ENCODE measurements around the gene SMIM13. TPM values are rescaled to one million over a fixed set of nuclear protein-coding genes. Genes with fewer than 3 reads are reported as not detected.

SMIM13 gene
- total RNA-seq, 1 donor from 2014 or later = 24.2 TPM

DNA sequence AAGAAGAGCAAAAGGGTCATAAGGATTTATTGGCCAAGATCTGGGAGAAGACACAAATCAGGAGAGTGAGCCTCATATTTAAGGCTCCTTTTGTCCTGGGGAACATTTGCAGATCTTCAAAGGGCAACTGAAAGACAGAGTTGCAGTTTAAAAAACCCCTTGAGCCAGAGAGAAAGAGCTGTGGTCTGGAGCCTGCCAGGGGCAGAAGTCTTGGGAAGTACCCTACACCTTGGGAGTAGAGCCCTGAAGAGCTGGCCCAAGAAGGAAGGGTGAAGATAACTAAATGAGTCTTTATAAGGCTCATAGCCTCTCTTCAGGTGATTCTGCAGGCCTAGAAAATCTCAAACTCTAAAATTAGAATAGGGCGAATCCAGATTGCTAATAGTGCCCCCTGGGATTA is 57.9 kb downstream of the SMIM13 start:
- Histone ChIP-seq H3K4me2 (ENCODE audit: low read length) (no peak overlapping the region), H3K4me1 (ENCODE audit: insufficient read depth, low read length) (no peaks in the 10 kb centered on the region), H4K20me1 (ENCODE audit: insufficient read depth, low read length) (no peaks in the 10 kb centered on the region), H3K4me3 (ENCODE audit: insufficient read depth, low read depth, low read length) (no peak overlapping the region), H3K9me3 (ENCODE audit: insufficient read depth, low read depth, low read length) (no peaks in the 10 kb centered on the region), H3K27me3 (ENCODE audit: insufficient read depth, low read length) (no peaks in the 10 kb centered on the region), H3K36me3 (ENCODE audit: insufficient read depth, low read length) (no peaks in the 10 kb centered on the region), H3K27ac (ENCODE audit: low read depth, low read length) (no peak overlapping the region), H2AFZ (ENCODE audit: low read depth, low read length) (no peak overlapping the region), H3K79me2 (ENCODE audit: insufficient read depth, low read length) (no peaks in the 10 kb centered on the region), H3K9ac (ENCODE audit: low read length) (no peak overlapping the region)
- H3K4me1 Mint-ChIP-seq (ENCODE audit: low read depth, unreplicated experiment) = no peaks in the 10 kb centered on the region
- DNase-seq (ENCODE audit: low read depth) (no peak), FAIRE-seq (no peak)
- H3K9me3 Mint-ChIP-seq (ENCODE audit: unreplicated experiment) = no peaks in the 10 kb centered on the region
- H3K4me3 Mint-ChIP-seq (ENCODE audit: unreplicated experiment) = no peak overlapping the region
- no peak overlapping the region for H3K27ac Mint-ChIP-seq (ENCODE audit: unreplicated experiment)
- TF ChIP-seq, protein P1, sequence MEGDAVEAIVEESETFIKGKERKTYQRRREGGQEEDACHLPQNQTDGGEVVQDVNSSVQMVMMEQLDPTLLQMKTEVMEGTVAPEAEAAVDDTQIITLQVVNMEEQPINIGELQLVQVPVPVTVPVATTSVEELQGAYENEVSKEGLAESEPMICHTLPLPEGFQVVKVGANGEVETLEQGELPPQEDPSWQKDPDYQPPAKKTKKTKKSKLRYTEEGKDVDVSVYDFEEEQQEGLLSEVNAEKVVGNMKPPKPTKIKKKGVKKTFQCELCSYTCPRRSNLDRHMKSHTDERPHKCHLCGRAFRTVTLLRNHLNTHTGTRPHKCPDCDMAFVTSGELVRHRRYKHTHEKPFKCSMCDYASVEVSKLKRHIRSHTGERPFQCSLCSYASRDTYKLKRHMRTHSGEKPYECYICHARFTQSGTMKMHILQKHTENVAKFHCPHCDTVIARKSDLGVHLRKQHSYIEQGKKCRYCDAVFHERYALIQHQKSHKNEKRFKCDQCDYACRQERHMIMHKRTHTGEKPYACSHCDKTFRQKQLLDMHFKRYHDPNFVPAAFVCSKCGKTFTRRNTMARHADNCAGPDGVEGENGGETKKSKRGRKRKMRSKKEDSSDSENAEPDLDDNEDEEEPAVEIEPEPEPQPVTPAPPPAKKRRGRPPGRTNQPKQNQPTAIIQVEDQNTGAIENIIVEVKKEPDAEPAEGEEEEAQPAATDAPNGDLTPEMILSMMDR (IDR thresholded peaks at IDR 0.05; ENCODE audit: insufficient read depth, low read depth, low read length) = no peak
- TF ChIP-seq EZH2 (IDR thresholded peaks at IDR 0.05; ENCODE audit: insufficient read depth, low read length) = no peak
- H3K36me3 Mint-ChIP-seq (ENCODE audit: low read depth, unreplicated experiment) = peaks cover 1% of the 10 kb centered on the region
- no peaks in the 10 kb centered on the region for H3K27me3 Mint-ChIP-seq (ENCODE audit: low read depth, unreplicated experiment)

DNA sequence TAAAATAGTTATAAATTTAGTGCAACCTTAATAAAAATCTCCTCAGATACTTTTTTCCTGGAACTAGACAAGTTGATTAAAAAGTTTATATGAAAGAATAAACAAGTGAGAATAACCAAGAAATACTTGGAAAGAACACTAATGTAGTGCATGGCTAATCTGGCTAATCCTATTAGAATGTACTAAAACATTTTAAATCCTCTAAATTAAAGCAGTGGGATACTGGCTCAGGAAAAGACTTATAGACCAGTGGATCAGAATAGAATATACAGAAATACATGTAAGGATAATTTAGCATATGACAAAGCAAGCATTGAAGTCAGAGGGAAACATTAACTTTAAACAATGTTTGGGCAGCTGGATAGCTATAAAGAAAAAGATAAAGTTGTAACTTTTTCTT is 58.9 kb downstream of the SMIM13 start:
- H3K27ac ChIP-seq (ENCODE audit: low read depth, low read length) = no peak overlapping the region
- H3K27me3 ChIP-seq (ENCODE audit: insufficient read depth, low read length) = no peaks in the 10 kb centered on the region
- H3K9ac ChIP-seq (ENCODE audit: low read length) = no peak overlapping the region
- H3K9me3 ChIP-seq (ENCODE audit: insufficient read depth, low read depth, low read length) = no peaks in the 10 kb centered on the region
- Mint-ChIP-seq H3K9me3 (ENCODE audit: unreplicated experiment) (no peaks in the 10 kb centered on the region), H3K36me3 (ENCODE audit: low read depth, unreplicated experiment) (peaks cover 1% of the 10 kb centered on the region), H3K4me1 (ENCODE audit: low read depth, unreplicated experiment) (no peaks in the 10 kb centered on the region), H3K27ac (ENCODE audit: unreplicated experiment) (no peak overlapping the region), H3K4me3 (ENCODE audit: unreplicated experiment) (no peak overlapping the region), H3K27me3 (ENCODE audit: low read depth, unreplicated experiment) (no peaks in the 10 kb centered on the region)
- no peaks in the 10 kb centered on the region for H3K36me3 ChIP-seq (ENCODE audit: insufficient read depth, low read length)
- no peaks in the 10 kb centered on the region for H3K4me1 ChIP-seq (ENCODE audit: insufficient read depth, low read length)
- H3K4me2 ChIP-seq (ENCODE audit: low read length) = no peak overlapping the region
- no peaks in the 10 kb centered on the region for H4K20me1 ChIP-seq (ENCODE audit: insufficient read depth, low read length)
- H3K4me3 ChIP-seq (ENCODE audit: insufficient read depth, low read depth, low read length) = no peak overlapping the region
- H2AFZ ChIP-seq (ENCODE audit: low read depth, low read length) = no peak overlapping the region
- no peaks in the 10 kb centered on the region for H3K79me2 ChIP-seq (ENCODE audit: insufficient read depth, low read length)
- FAIRE-seq (no peak), DNase-seq (ENCODE audit: low read depth) (no peak)
- TF ChIP-seq EZH2 (IDR thresholded peaks at IDR 0.05; ENCODE audit: insufficient read depth, low read length) = no peak
- TF ChIP-seq, protein P1 (IDR thresholded peaks at IDR 0.05; ENCODE audit: insufficient read depth, low read depth, low read length) = no peak

- H3K79me2 ChIP-seq (ENCODE audit: insufficient read depth, low read length) = no peaks in the 10 kb centered on the region
- no peak overlapping the region for H3K9ac ChIP-seq (ENCODE audit: low read length)
- H3K4me2 ChIP-seq (ENCODE audit: low read length) = no peak overlapping the region
- H4K20me1 ChIP-seq (ENCODE audit: insufficient read depth, low read length) = no peaks in the 10 kb centered on the region
- Mint-ChIP-seq H3K36me3 (ENCODE audit: low read depth, unreplicated experiment) (peaks cover 1% of the 10 kb centered on the region), H3K4me1 (ENCODE audit: low read depth, unreplicated experiment) (no peaks in the 10 kb centered on the region), H3K4me3 (ENCODE audit: unreplicated experiment) (no peak overlapping the region), H3K27me3 (ENCODE audit: low read depth, unreplicated experiment) (no peaks in the 10 kb centered on the region), H3K27ac (ENCODE audit: unreplicated experiment) (no peak overlapping the region), H3K9me3 (ENCODE audit: unreplicated experiment) (no peaks in the 10 kb centered on the region)
- no peaks in the 10 kb centered on the region for H3K9me3 ChIP-seq (ENCODE audit: insufficient read depth, low read depth, low read length)
- FAIRE-seq (no peak), DNase-seq (ENCODE audit: low read depth) (no peak)
- H3K4me1 ChIP-seq (ENCODE audit: insufficient read depth, low read length) = no peaks in the 10 kb centered on the region
- no peak overlapping the region for H3K4me3 ChIP-seq (ENCODE audit: insufficient read depth, low read depth, low read length)
- TF ChIP-seq, protein P1 (IDR thresholded peaks at IDR 0.05; ENCODE audit: insufficient read depth, low read depth, low read length) = no peak
- TF ChIP-seq EZH2 (IDR thresholded peaks at IDR 0.05; ENCODE audit: insufficient read depth, low read length) = no peak
- H3K36me3 ChIP-seq (ENCODE audit: insufficient read depth, low read length) = no peaks in the 10 kb centered on the region
- H3K27me3 ChIP-seq (ENCODE audit: insufficient read depth, low read length) = no peaks in the 10 kb centered on the region
- no peak overlapping the region for H3K27ac ChIP-seq (ENCODE audit: low read depth, low read length)
- no peak overlapping the region for H2AFZ ChIP-seq (ENCODE audit: low read depth, low read length)
Measured at GRCh38 chr6:11153447-11153846, 59.8 kb downstream of the SMIM13 start.
